B cell (primary cell): ENCODE results near the gene LRCH1. TPM values are rescaled to one million over a fixed set of nuclear protein-coding genes. Genes with fewer than 3 reads are reported as not detected.

ENCODE experiments used
- ATAC-seq: fragments of 200-7000 bp; cut with Tn5 transposase; one replicate; pipeline ENCODE4 v1.10.0; 2021; ENCODE audit warnings: low read depth, mild to moderate bottlenecking, moderate number of reproducible peaks, moderate library complexity
- CTCF ChIA-PET: fragments of 350-600 bp; sonication (Branson Sonifier 250); formaldehyde crosslinking; loops from one replicate; lab custom pipeline; 2021; ENCODE audit warnings: antibody characterized with exemption, inconsistent platforms; lab: Charles Lee
- POLR2A ChIA-PET: fragments of 350-600 bp; sonication (Branson Sonifier 250); formaldehyde crosslinking; loops from one replicate; lab custom pipeline; 2021; ENCODE audit warnings: antibody characterized with exemption; lab: Charles Lee
- DNase-seq: peaks from one replicate; pipeline ENCODE4 v3.0.0; 2013
- H2AFZ ChIP-seq: 2 replicates; pipeline ENCODE4 v1.6.1; 2012; ENCODE audit warnings: mild to moderate bottlenecking, low read depth, low read length; ENCODE audit not compliant: insufficient read depth, poor library complexity, severe bottlenecking
- H3K27ac ChIP-seq, 2 donors: 1 replicate in 1 of 2; 2 replicates in 1 of 2; pipeline ENCODE4 v1.5.1; 2012 to 2013; ENCODE audit warnings: low read length in 2 of 2, mild to moderate bottlenecking in 2 of 2, moderate library complexity in 1 of 2
- H3K27me3 ChIP-seq, 4 experiments: fragments of 200-600 bp in 1 of 4; sonication (generic) in 1 of 4; replicated peaks in 1 of 4; 1 replicate in 2 of 4; 2 replicates in 2 of 4; pipeline versions ENCODE4 v1.6.1 to v1.7.0; 2013 to 2016; ENCODE audit warnings: low read length in 3 of 4, mild to moderate bottlenecking in 2 of 4, mixed read lengths in 1 of 4, moderate library complexity in 1 of 4; ENCODE audit not compliant: insufficient read depth in 4 of 4, control insufficient read depth in 3 of 4; ENCODE audit errors: control extremely low read depth in 1 of 4
- H3K36me3 ChIP-seq, 2 experiments: replicated peaks in 1 of 2; 1 replicate in 1 of 2; 2 replicates in 1 of 2; pipeline versions ENCODE4 v1.6.1 to v1.7.1; 2013; ENCODE audit warnings: low read length in 1 of 2; ENCODE audit not compliant: insufficient read depth in 2 of 2, control insufficient read depth in 1 of 2; ENCODE audit errors: control extremely low read depth in 1 of 2, extremely low read depth in 1 of 2
- H3K4me1 ChIP-seq, 2 donors: fragments of 200-600 bp in 1 of 2; sonication (generic) in 1 of 2; 1 replicate in 1 of 2; 2 replicates in 1 of 2; pipeline versions ENCODE4 v1.5.1 to v1.6.1; 2013 to 2017; ENCODE audit warnings: low read length in 2 of 2; ENCODE audit not compliant: control insufficient read depth in 2 of 2, insufficient read depth in 2 of 2
- H3K4me2 ChIP-seq: replicated peaks from 2 replicates; pipeline ENCODE3; 2012; ENCODE audit warnings: mild to moderate bottlenecking, low read depth, low read length; ENCODE audit not compliant: poor library complexity, severe bottlenecking
- H3K4me3 ChIP-seq, 5 experiments: fragments of 200-600 bp in 1 of 5; sonication (generic) in 1 of 5; 1 replicate in 3 of 5; 2 replicates in 2 of 5; pipeline versions ENCODE4 v1.5.1 to v1.7.0; 2011 to 2016; ENCODE audit warnings: low read length in 4 of 5, mild to moderate bottlenecking in 4 of 5, low read depth in 2 of 5, control low read depth in 1 of 5, moderate library complexity in 1 of 5; ENCODE audit not compliant: insufficient read depth in 1 of 5; ENCODE audit errors: control extremely low read depth in 1 of 5, extremely low read depth in 1 of 5
- H3K79me2 ChIP-seq: fragments of 200-600 bp; sonication (generic); one replicate; pipeline ENCODE4 v1.6.0; 2016; ENCODE audit warnings: low read length; ENCODE audit not compliant: control insufficient read depth, insufficient read depth
- H3K9ac ChIP-seq: fragments of 200-600 bp; sonication (generic); 2 replicates; pipeline ENCODE4 v1.6.1; 2017; ENCODE audit warnings: mild to moderate bottlenecking, low read length, moderate library complexity
- H3K9me3 ChIP-seq, 3 donors: one replicate each; pipeline versions ENCODE4 v1.6.1 to v1.7.1; 2013; ENCODE audit warnings: low read length in 2 of 3; ENCODE audit not compliant: control insufficient read depth in 2 of 3, insufficient read depth in 1 of 3; ENCODE audit errors: control extremely low read depth in 1 of 3
- H4K20me1 ChIP-seq: 2 replicates; pipeline ENCODE4 v1.6.0; 2012; ENCODE audit warnings: mild to moderate bottlenecking, low read length; ENCODE audit not compliant: insufficient read depth, control insufficient read depth, poor library complexity, severe bottlenecking
- H3K27ac Mint-ChIP-seq: one replicate; pipeline ENCODE4 v1.8.0; 2021; ENCODE audit warnings: mixed read lengths
- H3K27me3 Mint-ChIP-seq: one replicate; pipeline ENCODE4 v1.8.0; 2021; ENCODE audit warnings: mixed read lengths
- H3K4me1 Mint-ChIP-seq: one replicate; pipeline ENCODE4 v1.8.0; 2021; ENCODE audit warnings: mixed read lengths
- H3K4me3 Mint-ChIP-seq: one replicate; pipeline ENCODE4 v1.8.0; 2021; ENCODE audit warnings: mixed read lengths
- H3K9me3 Mint-ChIP-seq: one replicate; pipeline ENCODE4 v1.8.0; 2022; ENCODE audit warnings: mixed read lengths; ENCODE audit not compliant: insufficient read depth
- EZH2 ChIP-seq: IDR thresholded peaks from 2 replicates; pipeline ENCODE4 v1.6.1; 2012; ENCODE audit warnings: borderline replicate concordance, low read depth, mild to moderate bottlenecking, moderate library complexity, low read length; ENCODE audit not compliant: insufficient read depth, poor library complexity, severe bottlenecking
- WGBS: methylation state at CpG from one replicate; pipeline ENCODE4 v1.1.5; 2013; ENCODE audit warnings: missing lambda C conversion rate; ENCODE audit not compliant: insufficient coverage; 5-methylcytosine and 5-hydroxymethylcytosine counted together
- intact Hi-C: fragments of 100-400 bp; cut with micrococcal nuclease; formaldehyde crosslinking; loops from one replicate; pipeline ENCODE4 v1.10.0; 2022
- polyA plus RNA-seq: library from polyadenylated mRNA; depleted of rRNA; stranded (reverse); fragments of >200 nt; gene quantifications from 2 replicates; pipeline ENCODE4 v1.2.3, GENCODE V29; 2012
- total RNA-seq, 2 donors: library from RNA; stranded (reverse); fragments of 120-200 nt in 1 of 2; gene quantifications; 1 replicate in 1 of 2; 2 replicates in 1 of 2; pipeline versions ENCODE4 v1.2.3 to v1.2.4, GENCODE V29; 2013 to 2022
- TF ChIP-seq, protein P1 (sequence below): fragments of 200-600 bp; IDR thresholded peaks from one replicate; pipeline ENCODE4 v1.8.0; 2022; ENCODE audit warnings: antibody characterized with exemption, mild to moderate bottlenecking

LRCH1 gene
- total and polyA plus RNA-seq, 2 donors (not counting 1 experiment from before 2014, with no cell fraction given): 13.0 to 50.3 TPM

GRCh38 chr13:46641274-46642081, 88.5 kb downstream of the LRCH1 start:
- CTCF ChIA-PET: interaction anchor here (1.0 to 2.7 kb wide), 3 partner anchors 19 to 90 kb away, joined by 3 to 11 read pairs (median 3); partner anchors contain the start of gene LRCH1
- intact Hi-C loops: no loop called here

DNA sequence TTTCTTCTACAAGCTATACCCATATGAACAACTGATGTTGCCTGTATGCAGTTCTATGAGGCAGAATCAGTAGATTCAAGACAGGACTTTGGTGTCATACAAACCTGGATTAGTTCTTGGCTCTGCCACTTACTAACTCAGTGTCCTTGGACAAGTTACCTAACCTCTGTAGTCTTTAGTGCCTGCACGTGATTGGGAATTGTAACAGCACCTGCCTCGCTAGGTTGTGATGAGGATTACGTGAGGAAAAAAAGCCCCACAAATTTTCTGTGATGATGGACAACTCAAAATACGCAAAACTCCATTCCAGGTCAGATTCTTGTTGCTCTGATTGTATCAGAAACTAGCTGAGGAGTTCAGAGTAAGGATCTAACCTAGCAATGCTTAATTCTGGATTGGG, 89.3 kb downstream of the LRCH1 start:
- Mint-ChIP-seq H3K9me3 (no peaks in the 10 kb centered on the region), H3K27ac (no peak overlapping the region), H3K4me1 (peaks cover 81% of the 10 kb centered on the region), H3K4me3 (no peak overlapping the region), H3K27me3 (no peaks in the 10 kb centered on the region)
- no peak overlapping the region for H3K27ac ChIP-seq
- peaks cover 19 to 39% of the 10 kb centered on the region in 2 donors for H3K4me1 ChIP-seq
- no peak overlapping the region for H3K9ac ChIP-seq
- DNase-seq: no peak
- no peak overlapping the region for H3K4me3 ChIP-seq
- intact Hi-C loops: no loop called here
- ChIA-PET CTCF (interaction anchor here (1.2 to 2.7 kb wide), 2 partner anchors 33 to 90 kb away, joined by 3 to 11 read pairs; partner anchors contain the start of gene LRCH1), POLR2A (no interaction called here)
- no peaks in the 10 kb centered on the region for H3K27me3 ChIP-seq
- H2AFZ ChIP-seq: no peak overlapping the region
- WGBS: 100% methylated on average over 2 of the region's 4 CpGs
- TF ChIP-seq EZH2: no peak
- TF ChIP-seq, protein P1, sequence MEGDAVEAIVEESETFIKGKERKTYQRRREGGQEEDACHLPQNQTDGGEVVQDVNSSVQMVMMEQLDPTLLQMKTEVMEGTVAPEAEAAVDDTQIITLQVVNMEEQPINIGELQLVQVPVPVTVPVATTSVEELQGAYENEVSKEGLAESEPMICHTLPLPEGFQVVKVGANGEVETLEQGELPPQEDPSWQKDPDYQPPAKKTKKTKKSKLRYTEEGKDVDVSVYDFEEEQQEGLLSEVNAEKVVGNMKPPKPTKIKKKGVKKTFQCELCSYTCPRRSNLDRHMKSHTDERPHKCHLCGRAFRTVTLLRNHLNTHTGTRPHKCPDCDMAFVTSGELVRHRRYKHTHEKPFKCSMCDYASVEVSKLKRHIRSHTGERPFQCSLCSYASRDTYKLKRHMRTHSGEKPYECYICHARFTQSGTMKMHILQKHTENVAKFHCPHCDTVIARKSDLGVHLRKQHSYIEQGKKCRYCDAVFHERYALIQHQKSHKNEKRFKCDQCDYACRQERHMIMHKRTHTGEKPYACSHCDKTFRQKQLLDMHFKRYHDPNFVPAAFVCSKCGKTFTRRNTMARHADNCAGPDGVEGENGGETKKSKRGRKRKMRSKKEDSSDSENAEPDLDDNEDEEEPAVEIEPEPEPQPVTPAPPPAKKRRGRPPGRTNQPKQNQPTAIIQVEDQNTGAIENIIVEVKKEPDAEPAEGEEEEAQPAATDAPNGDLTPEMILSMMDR: no peak
- H3K9me3 ChIP-seq: no peaks in the 10 kb centered on the region
- H4K20me1 ChIP-seq: peaks cover 50% of the 10 kb centered on the region
- ATAC-seq: no peak
- H3K36me3 ChIP-seq: no peaks in the 10 kb centered on the region
- no peak overlapping the region for H3K4me2 ChIP-seq
- H3K79me2 ChIP-seq: peaks cover 96% of the 10 kb centered on the region

More at GRCh38 chr13:46641274-46642081, 88.5 kb downstream of the LRCH1 start:
- peaks cover 97% of the 10 kb centered on the region for H3K79me2 ChIP-seq
- ATAC-seq: no peak
- H3K4me1 Mint-ChIP-seq: peaks cover 82% of the 10 kb centered on the region
- WGBS: 65% methylated on average over 7 of the region's 13 CpGs
- peaks cover 56% of the 10 kb centered on the region for H4K20me1 ChIP-seq
- no peaks in the 10 kb centered on the region for H3K9me3 ChIP-seq
- H3K36me3 ChIP-seq: no peaks in the 10 kb centered on the region
- H3K4me1 ChIP-seq: peaks cover 19 to 33% of the 10 kb centered on the region in 2 donors
- no peak for DNase-seq
- H3K4me2 ChIP-seq: peak overlapping the region; percentile 6
- H3K9ac ChIP-seq: no peak overlapping the region
- H3K9me3 Mint-ChIP-seq: no peaks in the 10 kb centered on the region
- TF ChIP-seq, protein P1: no peak
- no peak for TF ChIP-seq EZH2
- H3K27ac ChIP-seq: no peak overlapping the region
- H3K27ac Mint-ChIP-seq: peak overlapping the region; percentile 75
- no peak overlapping the region for H2AFZ ChIP-seq
- POLR2A ChIA-PET: no interaction called here
- H3K27me3 ChIP-seq: no peaks in the 10 kb centered on the region
- no peak overlapping the region for H3K4me3 ChIP-seq
- peak overlapping the region; percentile 29 for H3K4me3 Mint-ChIP-seq
- H3K27me3 Mint-ChIP-seq: no peaks in the 10 kb centered on the region
